Measurements from ENCODE around the gene DARS1.

The DARS1 gene

DNA sequence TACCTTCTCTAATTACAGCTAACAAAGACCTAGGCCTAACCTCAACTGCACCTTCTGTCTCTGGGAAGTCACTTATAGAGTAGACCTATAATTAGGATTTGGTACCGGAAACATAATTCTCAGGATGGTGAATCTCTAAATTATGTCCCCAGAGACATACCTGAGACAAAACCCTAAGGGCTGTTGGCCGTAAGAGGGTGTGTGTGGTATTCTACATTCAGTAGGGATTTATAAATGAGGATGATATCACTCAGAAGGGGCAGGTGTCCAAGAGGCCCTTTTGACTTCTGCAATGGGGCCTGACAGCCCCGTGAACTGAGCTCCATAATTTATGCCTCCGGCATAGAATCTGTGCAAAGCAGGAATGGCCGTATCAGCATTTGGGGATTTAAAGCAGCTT is 13.5 kb upstream of the DARS1 start:
- H3K4me1 ChIP-seq: no peaks in the 10 kb centered on the region
- no peak for DNase-seq
- no peak overlapping the region for H3K4me3 ChIP-seq (ENCODE audit: low read depth, low read length)
- H3K9me3 ChIP-seq: no peaks in the 10 kb centered on the region
- no peaks in the 10 kb centered on the region for H3K36me3 ChIP-seq
- no peaks in the 10 kb centered on the region for H3K27me3 ChIP-seq
- TF ChIP-seq, protein P1, sequence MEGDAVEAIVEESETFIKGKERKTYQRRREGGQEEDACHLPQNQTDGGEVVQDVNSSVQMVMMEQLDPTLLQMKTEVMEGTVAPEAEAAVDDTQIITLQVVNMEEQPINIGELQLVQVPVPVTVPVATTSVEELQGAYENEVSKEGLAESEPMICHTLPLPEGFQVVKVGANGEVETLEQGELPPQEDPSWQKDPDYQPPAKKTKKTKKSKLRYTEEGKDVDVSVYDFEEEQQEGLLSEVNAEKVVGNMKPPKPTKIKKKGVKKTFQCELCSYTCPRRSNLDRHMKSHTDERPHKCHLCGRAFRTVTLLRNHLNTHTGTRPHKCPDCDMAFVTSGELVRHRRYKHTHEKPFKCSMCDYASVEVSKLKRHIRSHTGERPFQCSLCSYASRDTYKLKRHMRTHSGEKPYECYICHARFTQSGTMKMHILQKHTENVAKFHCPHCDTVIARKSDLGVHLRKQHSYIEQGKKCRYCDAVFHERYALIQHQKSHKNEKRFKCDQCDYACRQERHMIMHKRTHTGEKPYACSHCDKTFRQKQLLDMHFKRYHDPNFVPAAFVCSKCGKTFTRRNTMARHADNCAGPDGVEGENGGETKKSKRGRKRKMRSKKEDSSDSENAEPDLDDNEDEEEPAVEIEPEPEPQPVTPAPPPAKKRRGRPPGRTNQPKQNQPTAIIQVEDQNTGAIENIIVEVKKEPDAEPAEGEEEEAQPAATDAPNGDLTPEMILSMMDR (IDR thresholded peaks at IDR 0.05; ENCODE audit: low read depth, low read length): no peak

DNA sequence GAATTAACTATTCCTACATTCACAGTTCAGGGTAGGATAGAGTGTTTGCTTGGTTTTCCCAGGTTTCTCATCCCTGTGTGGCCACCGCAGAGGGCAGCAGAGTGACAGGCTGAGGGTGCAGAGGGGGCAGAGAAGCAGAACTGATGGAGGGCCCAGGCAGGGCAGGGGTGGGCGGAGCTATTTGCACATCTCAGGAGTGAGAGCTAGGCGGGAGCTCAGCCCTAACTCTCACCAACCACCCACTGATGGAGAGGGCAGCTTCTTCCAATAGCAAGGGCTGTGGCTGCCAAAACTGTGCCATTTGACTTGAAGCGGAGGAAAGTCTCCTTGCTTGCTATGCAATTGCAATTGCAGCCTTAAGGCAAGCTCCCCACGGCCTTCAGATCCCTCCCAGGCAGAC is 12.0 kb upstream of the DARS1 start:
- no peaks in the 10 kb centered on the region for H3K36me3 ChIP-seq
- TF ChIP-seq, protein P1 (IDR thresholded peaks at IDR 0.05; ENCODE audit: low read depth, low read length): peak; percentile 60
- no peak overlapping the region for H3K4me3 ChIP-seq (ENCODE audit: low read depth, low read length)
- no peaks in the 10 kb centered on the region for H3K27me3 ChIP-seq
- DNase-seq: peak; percentile 73
- no peaks in the 10 kb centered on the region for H3K9me3 ChIP-seq
- no peaks in the 10 kb centered on the region for H3K4me1 ChIP-seq

DNA sequence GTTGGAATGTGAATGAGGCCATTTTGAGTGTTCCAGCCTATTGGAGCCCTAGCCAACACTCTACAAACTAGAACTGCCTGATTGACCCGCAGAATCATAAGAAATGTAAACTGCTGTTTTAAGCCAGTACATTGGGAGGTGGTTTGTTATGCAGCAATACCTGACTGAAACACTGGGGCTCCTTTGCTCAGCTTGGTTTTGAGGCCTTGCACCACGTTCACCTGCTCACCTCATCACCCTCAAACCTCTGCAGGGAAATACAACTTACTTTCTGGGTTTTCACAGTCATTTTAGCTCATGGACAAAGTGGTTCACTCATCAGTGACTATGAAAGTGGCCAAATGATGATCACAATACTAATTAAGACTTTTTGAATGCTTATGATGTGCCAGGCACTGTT is 10.9 kb upstream of the DARS1 start:
- Histone ChIP-seq H3K4me1 (no peaks in the 10 kb centered on the region), H3K27me3 (no peaks in the 10 kb centered on the region), H3K9me3 (no peaks in the 10 kb centered on the region), H3K36me3 (no peaks in the 10 kb centered on the region), H3K4me3 (ENCODE audit: low read depth, low read length) (no peak overlapping the region)
- TF ChIP-seq, protein P1 (IDR thresholded peaks at IDR 0.05; ENCODE audit: low read depth, low read length): no peak
- no peak for DNase-seq

DNA sequence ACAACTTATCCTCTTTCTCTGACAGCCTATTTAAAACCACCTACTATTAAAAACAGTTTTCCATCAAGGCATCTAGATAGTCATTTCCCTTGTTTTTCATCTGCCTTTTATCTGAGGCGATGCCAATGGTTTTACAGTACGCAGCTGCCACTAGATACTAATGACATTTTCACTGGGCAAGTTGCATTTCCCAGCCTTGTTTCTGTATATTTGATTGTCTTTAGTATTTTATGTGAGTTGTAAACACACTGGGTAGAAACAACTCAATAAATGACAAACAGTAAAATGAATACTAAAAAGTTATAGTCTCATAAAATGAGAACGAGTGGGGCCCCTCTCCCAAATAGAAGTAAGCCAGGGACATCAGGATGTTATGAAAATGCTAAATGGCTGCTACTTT is 8.9 kb upstream of the DARS1 start:
- no peak for DNase-seq
- no peak overlapping the region for H3K4me3 ChIP-seq (ENCODE audit: low read depth, low read length)
- H3K36me3 ChIP-seq: no peaks in the 10 kb centered on the region
- H3K9me3 ChIP-seq: no peaks in the 10 kb centered on the region
- TF ChIP-seq, protein P1 (IDR thresholded peaks at IDR 0.05; ENCODE audit: low read depth, low read length): no peak
- no peaks in the 10 kb centered on the region for H3K27me3 ChIP-seq
- H3K4me1 ChIP-seq: no peaks in the 10 kb centered on the region

DNA sequence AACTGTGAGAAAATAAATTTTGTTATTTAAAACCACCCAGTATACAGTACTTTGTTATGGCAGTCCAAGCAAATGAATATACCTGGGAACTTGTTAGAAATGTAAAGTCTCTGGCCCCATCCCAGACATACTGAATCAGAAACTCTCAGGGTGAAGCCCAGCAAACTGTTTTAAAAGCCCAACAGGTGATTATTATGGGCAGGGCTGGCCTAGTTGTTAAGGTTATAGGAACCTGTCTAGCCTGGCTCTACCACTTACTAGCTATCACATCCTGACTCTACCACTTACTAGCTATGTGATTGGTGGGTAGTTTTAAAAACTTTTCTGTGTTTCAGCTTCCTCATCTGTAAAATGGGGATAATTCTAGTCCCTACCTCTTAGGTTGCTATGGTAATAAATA is 8.0 kb upstream of the DARS1 start:
- no peak for DNase-seq
- Histone ChIP-seq H3K4me3 (ENCODE audit: low read depth, low read length) (no peak overlapping the region), H3K36me3 (no peaks in the 10 kb centered on the region), H3K9me3 (no peaks in the 10 kb centered on the region), H3K4me1 (no peaks in the 10 kb centered on the region), H3K27me3 (no peaks in the 10 kb centered on the region)
- TF ChIP-seq, protein P1 (IDR thresholded peaks at IDR 0.05; ENCODE audit: low read depth, low read length): no peak

DNA sequence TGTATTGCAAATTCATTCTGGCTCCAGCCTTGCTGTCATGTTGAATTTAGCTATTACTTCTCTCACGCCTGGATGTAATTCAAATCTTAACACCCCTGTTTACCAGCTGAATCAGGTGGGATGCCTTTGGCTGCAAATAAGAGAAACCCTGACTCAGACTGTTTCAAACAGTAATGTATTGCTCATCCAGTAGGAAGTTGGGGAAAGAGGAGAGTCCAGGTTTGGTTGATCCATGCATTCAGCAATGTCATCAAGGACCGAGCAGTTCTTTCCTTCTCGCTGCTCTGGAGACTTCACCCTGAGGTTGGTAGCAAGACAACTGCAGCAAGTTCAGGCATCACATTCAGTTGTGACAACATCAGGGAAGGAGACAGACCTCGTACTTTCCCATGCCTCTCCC is 6.4 kb upstream of the DARS1 start:
- no peak overlapping the region for H3K4me3 ChIP-seq (ENCODE audit: low read depth, low read length)
- no peaks in the 10 kb centered on the region for H3K27me3 ChIP-seq
- DNase-seq: no peak
- TF ChIP-seq, protein P1 (IDR thresholded peaks at IDR 0.05; ENCODE audit: low read depth, low read length): no peak
- no peaks in the 10 kb centered on the region for H3K36me3 ChIP-seq
- no peaks in the 10 kb centered on the region for H3K9me3 ChIP-seq
- no peaks in the 10 kb centered on the region for H3K4me1 ChIP-seq
